HG02973 (cell line): ENCODE measurements around the gene CDKN2D.

Experiments used
- ATAC-seq: cut with Tn5 transposase; IDR thresholded peaks from one replicate; pipeline ENCODE4 v1.9.1; 2021; ENCODE audit warnings: moderate library complexity; ENCODE audit not compliant: unreplicated experiment

Gene CDKN2D

GRCh38 chr19:10521461-10522171 lies 47.2 kb downstream of the CDKN2D start:
- no peak for ATAC-seq

- no peak for ATAC-seq
Measured at GRCh38 chr19:10520652-10521318, 48.0 kb downstream of the CDKN2D start.

GRCh38 chr19:10519421-10519820 lies 49.4 kb downstream of the CDKN2D start:
- no peak for ATAC-seq

- no peak for ATAC-seq
Measured at GRCh38 chr19:10518444-10519361, 50.1 kb downstream of the CDKN2D start.

GRCh38 chr19:10517760-10518443 lies 50.9 kb downstream of the CDKN2D start:
- no peak for ATAC-seq

- ATAC-seq: no peak
Measured at GRCh38 chr19:10517361-10517759, 51.4 kb downstream of the CDKN2D start, which contains the start of gene S1PR5. Gene S1PR5 (minus strand): TSS chr19:10517447. CDS start chr19:10515011, 2,436 bp downstream.

GRCh38 chr19:10516671-10517286 lies 52.0 kb downstream of the CDKN2D start:
- no peak for ATAC-seq
